H9 (cell line): ENCODE results near the gene FILIP1. TPM values are rescaled to one million over a fixed set of nuclear protein-coding genes. Genes with fewer than 3 reads are reported as not detected.

Source experiments
- DNase-seq: peaks from one replicate; pipeline ENCODE4 v3.0.0-alpha.2; 2017
- H2AFZ ChIP-seq: one replicate; pipeline ENCODE4 v1.6.1; 2013; ENCODE audit warnings: mild to moderate bottlenecking, low read length, control low read depth, moderate library complexity
- H2AK5ac ChIP-seq: 2 replicates; pipeline ENCODE4 v1.6.1; 2013; ENCODE audit warnings: low read length, control low read depth, mixed read lengths; ENCODE audit not compliant: insufficient read length
- H2BK120ac ChIP-seq: one replicate; pipeline ENCODE4 v1.6.1; 2013; ENCODE audit warnings: low read depth, mild to moderate bottlenecking, low read length, control low read depth, inconsistent platforms; ENCODE audit not compliant: poor library complexity, severe bottlenecking
- H2BK12ac ChIP-seq: 2 replicates; pipeline ENCODE4 v1.6.1; 2013; ENCODE audit warnings: low read length, control low read depth, mixed read lengths, low read depth; ENCODE audit not compliant: insufficient read length
- H2BK15ac ChIP-seq: 2 replicates; pipeline ENCODE4 v1.6.1; 2013; ENCODE audit warnings: low read depth, low read length, control low read depth
- H2BK20ac ChIP-seq: one replicate; pipeline ENCODE4 v1.6.1; 2013; ENCODE audit warnings: low read depth, mild to moderate bottlenecking, low read length, control low read depth, inconsistent platforms; ENCODE audit not compliant: poor library complexity, severe bottlenecking
- H2BK5ac ChIP-seq: 2 replicates; pipeline ENCODE4 v1.6.1; 2013; ENCODE audit warnings: low read length, control low read depth, mixed read lengths; ENCODE audit not compliant: insufficient read length
- H3K14ac ChIP-seq: 2 replicates; pipeline ENCODE4 v1.6.1; 2013; ENCODE audit warnings: low read length, control low read depth; ENCODE audit not compliant: insufficient read depth
- H3K18ac ChIP-seq: 2 replicates; pipeline ENCODE4 v1.6.1; 2013; ENCODE audit warnings: low read depth, mild to moderate bottlenecking, mixed read lengths, low read length, control low read depth; ENCODE audit not compliant: insufficient read length
- H3K23ac ChIP-seq: 2 replicates; pipeline ENCODE4 v1.6.1; 2013; ENCODE audit warnings: low read length, control low read depth, mixed read lengths, low read depth; ENCODE audit not compliant: insufficient read length
- H3K23me2 ChIP-seq: 2 replicates; pipeline ENCODE4 v1.6.1; 2013; ENCODE audit warnings: low read depth, mild to moderate bottlenecking, mixed read lengths, low read length, control low read depth; ENCODE audit not compliant: insufficient read length, poor library complexity, severe bottlenecking
- H3K27ac ChIP-seq: 2 replicates; pipeline ENCODE4 v1.5.1; 2013; ENCODE audit warnings: low read length, control low read depth, mixed read lengths, low read depth; ENCODE audit not compliant: insufficient read length
- H3K27me3 ChIP-seq: 2 replicates; pipeline ENCODE4 v1.6.1; 2013; ENCODE audit warnings: low read length, control low read depth, inconsistent platforms; ENCODE audit not compliant: insufficient read depth
- H3K4ac ChIP-seq: 2 replicates; pipeline ENCODE4 v1.6.1; 2013; ENCODE audit warnings: low read depth, mild to moderate bottlenecking, control low read depth, inconsistent platforms, low read length, moderate library complexity
- H3K4me1 ChIP-seq: 2 replicates; pipeline ENCODE4 v1.6.1; 2013; ENCODE audit warnings: low read length, control low read depth, inconsistent platforms; ENCODE audit not compliant: insufficient read depth
- H3K4me2 ChIP-seq: 2 replicates; pipeline ENCODE4 v1.6.1; 2013; ENCODE audit warnings: low read length, control low read depth, mixed read lengths; ENCODE audit not compliant: insufficient read length, insufficient read depth
- H3K56ac ChIP-seq: 2 replicates; pipeline ENCODE4 v1.6.1; 2013; ENCODE audit warnings: low read depth, mild to moderate bottlenecking, mixed read lengths, low read length, control low read depth; ENCODE audit not compliant: insufficient read length
- H3K79me1 ChIP-seq: 2 replicates; pipeline ENCODE4 v1.6.1; 2013; ENCODE audit warnings: low read depth, mild to moderate bottlenecking, moderate library complexity, low read length, control low read depth, inconsistent platforms; ENCODE audit not compliant: insufficient read depth, poor library complexity, severe bottlenecking
- H3K79me2 ChIP-seq: 2 replicates; pipeline ENCODE4 v1.6.1; 2013; ENCODE audit warnings: low read length, control low read depth, inconsistent platforms; ENCODE audit not compliant: insufficient read depth
- H3K9ac ChIP-seq: 2 replicates; pipeline ENCODE4 v1.6.1; 2013; ENCODE audit warnings: low read length, control low read depth, mixed read lengths; ENCODE audit not compliant: insufficient read length; ENCODE audit errors: extremely low read depth
- H3K9me3 ChIP-seq: one replicate; pipeline ENCODE4 v1.6.1; 2013; ENCODE audit warnings: low read depth, low read length, inconsistent platforms; ENCODE audit not compliant: control insufficient read depth
- H3T11ph ChIP-seq: one replicate; pipeline ENCODE4 v1.6.1; 2013; ENCODE audit warnings: mild to moderate bottlenecking, low read length, control low read depth, inconsistent platforms
- H4K20me1 ChIP-seq: one replicate; pipeline ENCODE4 v1.6.1; 2013; ENCODE audit not compliant: control insufficient read depth, insufficient read length, insufficient read depth
- H4K5ac ChIP-seq: 2 replicates; pipeline ENCODE4 v1.6.1; 2013; ENCODE audit warnings: low read depth, mild to moderate bottlenecking, mixed read lengths, low read length, control low read depth; ENCODE audit not compliant: insufficient read length
- H4K8ac ChIP-seq: replicated peaks from 2 replicates; pipeline ENCODE4 v1.6.1; 2013; ENCODE audit warnings: low read length, control low read depth, mixed read lengths, low read depth; ENCODE audit not compliant: insufficient read length
- H4K91ac ChIP-seq: 2 replicates; pipeline ENCODE4 v1.6.1; 2013; ENCODE audit warnings: low read depth, mild to moderate bottlenecking, moderate library complexity, mixed read lengths, low read length, control low read depth; ENCODE audit not compliant: insufficient read length
- H3K27ac Mint-ChIP-seq, 3 experiments: 2 replicates in 2 of 3; 3 replicates in 1 of 3; pipeline ENCODE4 v1.8.0; 2020 to 2021; ENCODE audit warnings: mixed read lengths in 3 of 3, mild to moderate bottlenecking in 1 of 3, moderate library complexity in 1 of 3
- H3K27me3 Mint-ChIP-seq: 2 replicates; pipeline ENCODE4 v1.8.0; 2021; ENCODE audit warnings: low read depth, mild to moderate bottlenecking, moderate library complexity, mixed read lengths
- H3K36me3 Mint-ChIP-seq, 3 experiments: 2 replicates in 2 of 3; 3 replicates in 1 of 3; pipeline ENCODE4 v1.8.0; 2020 to 2021; ENCODE audit warnings: low read depth in 3 of 3, mixed read lengths in 3 of 3; ENCODE audit not compliant: insufficient read depth in 1 of 3
- H3K4me1 Mint-ChIP-seq, 2 experiments: 2 replicates each; pipeline ENCODE4 v1.8.0; 2020; ENCODE audit warnings: mixed read lengths in 2 of 2
- H3K4me3 Mint-ChIP-seq, 2 experiments: 2 replicates in 1 of 2; 3 replicates in 1 of 2; pipeline ENCODE4 v1.8.0; 2020 to 2021; ENCODE audit warnings: mild to moderate bottlenecking in 2 of 2, mixed read lengths in 2 of 2, moderate library complexity in 1 of 2
- H3K9me3 Mint-ChIP-seq, 2 experiments: 2 replicates in 1 of 2; 3 replicates in 1 of 2; pipeline ENCODE4 v1.8.0; 2020; ENCODE audit warnings: mild to moderate bottlenecking in 2 of 2, mixed read lengths in 2 of 2, moderate library complexity in 1 of 2
- CTCF ChIP-seq: fragments of 200-600 bp; sonication (generic); conservative IDR thresholded peaks from 3 replicates; pipeline ENCODE4 v1.8.0; 2021; ENCODE audit warnings: antibody characterized with exemption, mild to moderate bottlenecking
- WGBS: extraction: QIAGEN DNeasy Blood & Tissue Kit; methylation state at CpG from one replicate; pipeline ENCODE4 v1.1.7; 2013; ENCODE audit warnings: missing lambda C conversion rate, low lambda C conversion rate, mixed read lengths; ENCODE audit not compliant: insufficient read length; ENCODE audit errors: extremely low coverage; 5-methylcytosine and 5-hydroxymethylcytosine counted together
- total RNA-seq: library from RNA; stranded (reverse); gene quantifications from 2 replicates; pipeline ENCODE4 v1.2.1, GENCODE V29; 2021

Gene FILIP1
- total RNA-seq, 1 experiment from 2014 or later, result 10.5 TPM

GRCh38 chr6:75414445-75415021, 79.1 kb downstream of the FILIP1 start:
- no peak overlapping the region for H2BK20ac ChIP-seq
- H3K23ac ChIP-seq, result no peak overlapping the region
- no peaks in the 10 kb centered on the region for H3K4me1 ChIP-seq
- no peak overlapping the region for H3K18ac ChIP-seq
- no peaks in the 10 kb centered on the region for H3K9me3 ChIP-seq
- Mint-ChIP-seq H3K9me3 (peaks cover 6 to 9% of the 10 kb centered on the region in 2 experiments; a peak in 3 of 5 replicates), H3K4me3 (no peak overlapping the region), H3K4me1 (peaks cover 5 to 6% of the 10 kb centered on the region in 2 experiments), H3K36me3 (peaks cover 0 to 5% (median 5%) of the 10 kb centered on the region in 3 experiments; a peak in 3 of 7 replicates), H3K27me3 (peaks cover 2% of the 10 kb centered on the region), H3K27ac (no peak overlapping the region)
- H4K91ac ChIP-seq, result no peak overlapping the region
- H3K79me1 ChIP-seq, result no peaks in the 10 kb centered on the region
- no peak overlapping the region for H4K5ac ChIP-seq
- H3K79me2 ChIP-seq, result no peaks in the 10 kb centered on the region
- no peak overlapping the region for H2AFZ ChIP-seq
- H2AK5ac ChIP-seq, result no peak overlapping the region
- no peak overlapping the region for H3T11ph ChIP-seq
- no peak for DNase-seq
- no peak overlapping the region for H4K8ac ChIP-seq
- H3K23me2 ChIP-seq, result no peaks in the 10 kb centered on the region
- no peak overlapping the region for H3K9ac ChIP-seq
- no peak overlapping the region for H2BK15ac ChIP-seq
- H3K56ac ChIP-seq, result no peak overlapping the region
- H2BK120ac ChIP-seq, result no peak overlapping the region
- H3K27me3 ChIP-seq, result no peaks in the 10 kb centered on the region
- no peak overlapping the region for H3K4me2 ChIP-seq
- H3K4ac ChIP-seq, result no peak overlapping the region
- no peak overlapping the region for H3K14ac ChIP-seq
- no peak overlapping the region for H2BK12ac ChIP-seq
- no peaks in the 10 kb centered on the region for H4K20me1 ChIP-seq
- no CpG with 5 or more reads among the region's 4 CpGs for WGBS
- no peak for TF ChIP-seq CTCF
- H2BK5ac ChIP-seq, result no peak overlapping the region
- H3K27ac ChIP-seq, result no peak overlapping the region
